HG03064 (cell line): ENCODE results near the gene ORMDL2.
"Not testable (repeated sequence)": the region's sequence is repeated elsewhere in the genome, so short reads cannot be mapped to it uniquely, and the experiment has no call there.

Experiments used
- ATAC-seq: cut with Tn5 transposase; IDR thresholded peaks from one replicate; pipeline ENCODE4 v1.9.1; 2021; ENCODE audit warnings: low read depth; ENCODE audit not compliant: unreplicated experiment

Gene ORMDL2

DNA sequence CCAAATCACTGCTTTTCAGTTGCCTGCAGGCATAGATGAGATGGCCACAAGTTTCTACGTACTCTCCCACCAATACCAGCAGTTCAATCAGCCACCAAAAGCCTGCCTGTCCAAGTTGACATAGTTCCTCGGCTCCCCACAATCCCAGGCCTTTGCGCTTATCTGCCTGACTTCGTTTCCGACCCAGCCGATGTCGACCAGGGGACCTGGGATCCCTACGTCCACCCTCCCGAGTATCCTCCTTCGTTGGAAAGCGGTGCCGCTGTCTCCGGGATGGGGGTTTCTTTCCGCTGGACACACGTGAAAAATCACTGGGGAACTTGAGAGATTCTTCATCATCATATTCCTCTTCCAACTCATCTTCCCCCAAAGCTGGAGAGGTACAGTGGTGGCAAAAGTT lies 10.0 kb downstream of the ORMDL2 start:
- no peak for ATAC-seq

GRCh38 chr12:55828357-55828756 lies 10.5 kb downstream of the ORMDL2 start:
- ATAC-seq = no peak

- peak; percentile 11 for ATAC-seq
These were observed 12.2 kb downstream of the ORMDL2 start for GRCh38 chr12:55829967-55830600.

- no peak for ATAC-seq
These were observed 13.0 kb downstream of the ORMDL2 start for GRCh38 chr12:55830601-55831446.

DNA sequence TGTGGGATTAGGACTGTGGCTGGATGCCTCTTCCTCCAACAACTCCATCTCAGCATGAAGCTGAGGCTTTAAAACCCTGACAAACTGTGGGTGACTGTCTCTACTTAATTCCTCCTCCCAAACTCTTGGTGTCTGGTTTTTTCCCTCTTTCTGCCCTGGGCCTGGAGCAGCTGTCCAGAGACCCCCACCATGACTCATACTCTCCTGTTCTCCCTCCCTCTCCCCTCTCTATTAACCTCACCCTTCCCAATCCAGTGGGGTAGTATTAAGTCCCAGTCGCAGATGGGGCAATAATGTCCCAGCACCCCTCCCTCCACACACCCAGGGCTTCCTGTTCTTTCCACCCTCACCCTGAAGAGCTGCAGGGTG lies 13.6 kb downstream of the ORMDL2 start:
- no peak for ATAC-seq

DNA sequence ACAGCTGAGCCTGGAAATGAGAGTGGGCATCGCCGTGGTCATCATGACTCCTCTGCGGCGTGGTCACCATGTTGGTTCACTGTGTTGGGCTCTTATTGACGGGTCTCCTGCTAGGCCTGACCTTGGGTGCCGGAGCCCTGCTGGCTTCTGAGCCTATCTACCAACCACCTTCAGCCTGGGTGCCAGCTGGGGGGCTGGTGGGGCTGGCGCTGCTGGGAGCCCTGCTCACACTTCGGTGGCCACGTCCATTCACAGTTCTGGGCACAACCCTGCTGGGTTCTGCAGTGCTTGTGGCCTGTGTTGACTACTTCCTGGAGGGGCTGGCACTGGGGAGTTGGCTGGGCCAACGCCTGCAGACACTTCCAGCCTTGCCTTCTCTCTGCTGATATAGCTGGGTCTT lies 15.2 kb downstream of the ORMDL2 start:
- no peak for ATAC-seq

- not testable (repeated sequence) for ATAC-seq
These were observed 16.6 kb downstream of the ORMDL2 start for GRCh38 chr12:55834400-55834799.

DNA sequence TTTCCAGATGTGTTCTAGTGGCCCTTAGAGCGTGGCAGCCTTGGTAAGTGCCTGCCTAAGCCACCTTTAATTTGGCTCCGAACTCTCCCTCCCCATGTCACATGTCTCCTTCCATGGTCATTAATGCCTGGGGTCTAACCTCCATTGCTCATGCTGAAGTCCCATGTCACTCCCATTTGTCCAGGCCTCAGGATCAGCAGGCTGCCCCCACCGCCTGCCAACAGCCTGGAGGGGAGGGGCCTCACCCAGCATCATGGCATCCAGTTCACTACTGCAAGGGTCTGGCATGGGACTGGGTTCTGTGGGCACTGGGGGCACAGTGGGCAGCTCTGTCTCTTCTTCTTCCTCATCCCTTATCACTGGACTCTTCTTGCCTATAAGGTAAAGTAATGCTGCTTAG lies 20.5 kb downstream of the ORMDL2 start:
- no peak for ATAC-seq

DNA sequence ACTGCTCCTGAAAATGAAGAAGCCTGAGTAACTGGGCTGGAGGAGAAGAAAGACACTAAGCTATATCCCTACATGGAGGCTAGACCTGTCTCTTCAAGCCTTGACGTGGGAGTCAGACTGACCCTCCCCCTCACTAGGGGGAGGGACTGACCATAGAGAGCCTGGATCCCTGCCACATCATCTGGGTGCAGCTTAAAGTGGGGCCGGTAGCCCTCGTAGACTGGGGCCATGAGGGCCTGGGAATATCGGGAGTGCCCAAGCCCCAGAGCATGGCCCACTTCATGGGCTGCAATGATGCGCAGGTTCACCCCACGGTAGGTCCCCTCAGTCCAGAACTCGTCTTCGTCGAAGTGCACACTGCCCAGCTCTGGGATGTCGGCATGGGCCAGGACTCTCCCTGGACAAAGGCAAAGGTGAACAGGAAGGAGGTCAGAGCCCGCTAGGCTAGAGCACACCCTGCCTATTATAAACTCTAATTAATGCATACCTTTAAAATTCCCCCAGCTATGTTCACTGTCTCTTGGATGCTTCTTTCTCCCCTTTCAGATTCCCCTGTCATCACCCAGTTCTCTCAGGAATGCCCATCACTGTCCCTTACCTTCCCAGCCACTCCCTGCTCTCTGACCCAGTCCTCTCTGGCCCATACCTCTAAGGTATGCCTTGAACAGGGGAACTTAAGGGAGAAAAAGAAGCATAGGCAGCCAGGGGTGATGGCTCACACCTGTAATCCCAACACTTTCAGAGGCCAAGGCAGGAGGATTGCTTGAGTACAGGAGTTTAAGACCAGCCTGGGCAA lies 21.7 kb downstream of the ORMDL2 start:
- ATAC-seq = no peak

- ATAC-seq = no peak
These were observed 22.9 kb downstream of the ORMDL2 start for GRCh38 chr12:55840581-55841351.

- ATAC-seq = no peak
These were observed 25.0 kb downstream of the ORMDL2 start, which contains the start of gene MMP19 for GRCh38 chr12:55842681-55843429. TSS of gene MMP19 (minus strand) at chr12:55842936. CDS start at chr12:55842830, 106 bp downstream.

- ATAC-seq = no peak
These were observed 25.6 kb downstream of the ORMDL2 start for GRCh38 chr12:55843431-55843830.

DNA sequence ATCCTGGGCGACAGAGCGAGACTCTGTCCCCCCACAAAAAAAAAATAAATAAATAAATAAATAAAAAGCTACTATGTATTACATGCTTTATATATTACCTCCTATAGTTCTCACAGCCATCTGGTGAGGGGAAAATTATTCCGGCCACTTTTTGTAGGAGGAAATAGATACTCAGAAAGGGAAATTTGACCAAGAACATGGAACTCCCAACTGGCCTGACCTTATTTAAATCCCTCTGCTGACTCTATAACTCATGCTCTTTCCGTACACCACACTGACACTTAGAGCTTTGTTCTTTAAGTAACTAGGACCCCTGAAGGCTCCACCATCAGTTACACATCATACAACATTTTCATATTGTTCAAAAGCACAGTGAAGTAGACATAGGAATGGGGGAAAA lies 27.1 kb downstream of the ORMDL2 start:
- ATAC-seq = no peak

GRCh38 chr12:55845361-55845760 lies 27.5 kb downstream of the ORMDL2 start:
- ATAC-seq = no peak

DNA sequence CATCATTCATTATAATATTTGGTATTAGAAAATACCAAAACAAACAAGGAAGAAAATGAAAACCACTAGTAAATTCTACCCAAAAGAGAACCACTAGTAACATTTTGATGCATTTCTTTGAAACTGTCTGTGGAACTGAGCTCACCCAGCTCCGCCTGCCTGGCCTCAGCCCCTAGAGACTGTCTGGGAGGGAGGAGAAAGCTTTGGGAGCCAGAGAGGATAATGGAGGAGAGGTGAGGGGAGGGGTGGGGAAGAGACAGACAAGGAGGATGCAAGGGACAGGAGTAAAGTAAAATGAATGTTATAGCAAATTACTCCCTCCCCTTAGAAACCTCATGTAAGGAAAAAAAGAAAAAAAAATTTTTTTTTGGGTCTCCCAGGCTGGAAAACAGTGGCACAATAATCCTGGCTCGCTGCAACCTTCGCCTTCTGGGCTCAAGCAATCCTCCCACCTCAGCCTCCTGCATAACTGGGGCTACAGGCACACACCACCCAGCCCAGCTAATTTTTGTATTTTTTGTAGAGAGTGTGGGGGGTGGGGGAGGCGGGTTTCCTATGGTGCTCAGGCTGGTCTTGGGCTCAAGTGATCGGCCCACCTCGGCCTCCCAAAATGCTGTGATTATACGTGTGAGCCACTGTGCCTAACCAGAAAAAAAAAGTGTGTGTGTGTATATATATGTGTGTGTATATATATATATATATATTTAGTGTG lies 28.1 kb downstream of the ORMDL2 start:
- no peak for ATAC-seq

DNA sequence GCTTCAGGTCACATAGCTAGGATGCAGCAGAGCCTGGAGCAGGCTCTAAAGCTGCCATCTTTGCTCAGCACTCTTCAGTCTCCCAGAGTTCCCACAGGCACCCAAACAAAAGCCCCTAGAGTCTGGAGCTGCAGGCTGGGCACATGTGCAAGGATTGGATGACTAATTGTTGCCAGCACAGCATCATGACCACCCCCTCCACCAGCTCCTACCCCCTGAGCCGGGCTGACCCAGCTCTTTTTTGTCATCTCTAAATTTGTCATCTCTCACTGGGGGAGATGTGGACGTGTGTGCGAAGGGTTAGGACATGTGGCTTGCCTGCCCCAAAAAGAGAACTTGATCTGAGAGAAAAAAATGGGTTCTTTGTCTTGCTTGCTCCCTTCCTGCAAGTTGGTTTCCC lies 29.2 kb downstream of the ORMDL2 start:
- no peak for ATAC-seq

GRCh38 chr12:55847603-55848291 lies 29.9 kb downstream of the ORMDL2 start:
- ATAC-seq = no peak

- ATAC-seq = no peak
These were observed 31.9 kb downstream of the ORMDL2 start for GRCh38 chr12:55849616-55850343.
